MM.1S (cell line): ENCODE data around the gene ZNF521.

Experiments
- CTCF ChIP-seq: fragments of 300-600 bp; sonication (generic); IDR thresholded peaks from 2 replicates; pipeline ENCODE4 v1.5.1; 2016; ENCODE audit warnings: antibody characterized with exemption, low read length, mixed read lengths
- EZH2 ChIP-seq: fragments of 300-600 bp; sonication (generic); optimal IDR thresholded peaks from 2 replicates; pipeline ENCODE3; 2017; ENCODE audit warnings: low read depth, mild to moderate bottlenecking, antibody characterized with exemption, low read length, mixed read lengths

- TF ChIP-seq EZH2 (no peak), CTCF (no peak)
Observed at GRCh38 chr18:25180973-25181548, 170.9 kb downstream of the ZNF521 start.
